ENCODE measurements around the gene PTPRT. TPM values are rescaled to one million over a fixed set of nuclear protein-coding genes. Genes with fewer than 3 reads are reported as not detected.

The PTPRT gene
- total RNA-seq, 1 experiment from 2014 or later = 0.13 TPM

DNA sequence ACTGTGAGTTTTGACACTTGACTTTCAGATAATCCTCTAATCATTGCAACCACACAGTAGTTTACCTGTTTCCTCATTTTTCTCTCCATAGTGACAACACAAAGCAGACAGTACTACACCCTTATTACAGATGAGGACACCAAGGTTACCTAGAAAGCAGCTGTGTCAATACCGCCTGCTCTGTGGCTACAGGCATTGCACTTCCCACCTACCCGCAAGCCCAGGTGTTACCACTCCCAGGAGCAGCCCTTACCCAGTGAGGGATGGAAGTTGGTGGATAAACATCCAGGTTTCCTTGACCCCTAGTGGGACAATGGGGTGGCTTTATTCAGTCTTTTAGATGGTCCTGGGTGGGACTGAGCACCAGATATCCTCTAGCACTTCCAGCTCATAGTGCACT lies 503.6 kb downstream of the PTPRT start:
- no peaks in the 10 kb centered on the region for H3K9me3 Mint-ChIP-seq
- H4K8ac ChIP-seq (replicated peaks; ENCODE audit: insufficient read length, low read depth, low read length) = no peak overlapping the region
- H3K18ac ChIP-seq (ENCODE audit: insufficient read length, low read depth, low read length) = no peak overlapping the region
- H2AFZ ChIP-seq (ENCODE audit: low read length) = no peak overlapping the region
- WGBS (ENCODE audit: extremely low coverage, insufficient read length, low lambda C conversion rate) = no CpG with 5 or more reads among the region's 2 CpGs
- no peak for DNase-seq
- no peaks in the 10 kb centered on the region for H3K27me3 ChIP-seq (ENCODE audit: insufficient read depth, low read length)
- H3K36me3 Mint-ChIP-seq (ENCODE audit: insufficient read depth in 1 of 3, low read depth in 3 of 3) = no peaks in the 10 kb centered on the region; a peak in 1 of 7 replicates
- H3T11ph ChIP-seq (ENCODE audit: low read length) = no peak overlapping the region
- H2AK5ac ChIP-seq (ENCODE audit: insufficient read length, low read length) = no peak overlapping the region
- no peaks in the 10 kb centered on the region; the same call in 1 of the 2 replicates for H3K4me1 ChIP-seq (ENCODE audit: insufficient read depth, low read length)
- H3K14ac ChIP-seq (ENCODE audit: insufficient read depth, low read length) = no peak overlapping the region
- H4K5ac ChIP-seq (ENCODE audit: insufficient read length, low read depth, low read length) = no peak overlapping the region
- H3K23ac ChIP-seq (ENCODE audit: insufficient read length, low read depth, low read length) = no peak overlapping the region
- H3K4me2 ChIP-seq (ENCODE audit: insufficient read depth, insufficient read length, low read length) = no peak overlapping the region
- H3K79me1 ChIP-seq (ENCODE audit: insufficient read depth, low read depth, low read length, poor library complexity, severe bottlenecking) = no peaks in the 10 kb centered on the region
- TF ChIP-seq, protein P1, sequence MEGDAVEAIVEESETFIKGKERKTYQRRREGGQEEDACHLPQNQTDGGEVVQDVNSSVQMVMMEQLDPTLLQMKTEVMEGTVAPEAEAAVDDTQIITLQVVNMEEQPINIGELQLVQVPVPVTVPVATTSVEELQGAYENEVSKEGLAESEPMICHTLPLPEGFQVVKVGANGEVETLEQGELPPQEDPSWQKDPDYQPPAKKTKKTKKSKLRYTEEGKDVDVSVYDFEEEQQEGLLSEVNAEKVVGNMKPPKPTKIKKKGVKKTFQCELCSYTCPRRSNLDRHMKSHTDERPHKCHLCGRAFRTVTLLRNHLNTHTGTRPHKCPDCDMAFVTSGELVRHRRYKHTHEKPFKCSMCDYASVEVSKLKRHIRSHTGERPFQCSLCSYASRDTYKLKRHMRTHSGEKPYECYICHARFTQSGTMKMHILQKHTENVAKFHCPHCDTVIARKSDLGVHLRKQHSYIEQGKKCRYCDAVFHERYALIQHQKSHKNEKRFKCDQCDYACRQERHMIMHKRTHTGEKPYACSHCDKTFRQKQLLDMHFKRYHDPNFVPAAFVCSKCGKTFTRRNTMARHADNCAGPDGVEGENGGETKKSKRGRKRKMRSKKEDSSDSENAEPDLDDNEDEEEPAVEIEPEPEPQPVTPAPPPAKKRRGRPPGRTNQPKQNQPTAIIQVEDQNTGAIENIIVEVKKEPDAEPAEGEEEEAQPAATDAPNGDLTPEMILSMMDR (conservative IDR thresholded peaks at IDR 0.05) = no peak
- H2BK120ac ChIP-seq (ENCODE audit: low read depth, low read length, poor library complexity, severe bottlenecking) = no peak overlapping the region
- H3K9me3 ChIP-seq (ENCODE audit: control insufficient read depth, low read depth, low read length) = peaks cover 5% of the 10 kb centered on the region
- peaks cover 10% of the 10 kb centered on the region; the same call in 1 of the 2 replicates for H3K27me3 Mint-ChIP-seq (ENCODE audit: low read depth)
- H3K9ac ChIP-seq (ENCODE audit: extremely low read depth, insufficient read length, low read length) = no peak overlapping the region
- H4K91ac ChIP-seq (ENCODE audit: insufficient read length, low read depth, low read length) = no peak overlapping the region
- H2BK20ac ChIP-seq (ENCODE audit: low read depth, low read length, poor library complexity, severe bottlenecking) = no peak overlapping the region
- no peak overlapping the region for H3K27ac ChIP-seq (ENCODE audit: insufficient read length, low read depth, low read length)
- no peak overlapping the region for H2BK12ac ChIP-seq (ENCODE audit: insufficient read length, low read depth, low read length)
- H4K20me1 ChIP-seq (ENCODE audit: control insufficient read depth, insufficient read depth, insufficient read length) = no peaks in the 10 kb centered on the region
- peaks cover 0 to 6% of the 10 kb centered on the region in 2 experiments; a peak in 3 of 4 replicates for H3K4me1 Mint-ChIP-seq
- no peaks in the 10 kb centered on the region for H3K79me2 ChIP-seq (ENCODE audit: insufficient read depth, low read length)
- H3K4ac ChIP-seq (ENCODE audit: low read depth, low read length) = no peak overlapping the region
- H3K23me2 ChIP-seq (ENCODE audit: insufficient read length, low read depth, low read length, poor library complexity, severe bottlenecking) = no peaks in the 10 kb centered on the region
- H3K56ac ChIP-seq (ENCODE audit: insufficient read length, low read depth, low read length) = no peak overlapping the region
- no peak overlapping the region for H2BK5ac ChIP-seq (ENCODE audit: insufficient read length, low read length)
- no peak overlapping the region for H2BK15ac ChIP-seq (ENCODE audit: low read depth, low read length)
- no peak overlapping the region for H3K27ac Mint-ChIP-seq
- H3K4me3 Mint-ChIP-seq = no peak overlapping the region
